Measurements from ENCODE around the gene VNN1.

DNA sequence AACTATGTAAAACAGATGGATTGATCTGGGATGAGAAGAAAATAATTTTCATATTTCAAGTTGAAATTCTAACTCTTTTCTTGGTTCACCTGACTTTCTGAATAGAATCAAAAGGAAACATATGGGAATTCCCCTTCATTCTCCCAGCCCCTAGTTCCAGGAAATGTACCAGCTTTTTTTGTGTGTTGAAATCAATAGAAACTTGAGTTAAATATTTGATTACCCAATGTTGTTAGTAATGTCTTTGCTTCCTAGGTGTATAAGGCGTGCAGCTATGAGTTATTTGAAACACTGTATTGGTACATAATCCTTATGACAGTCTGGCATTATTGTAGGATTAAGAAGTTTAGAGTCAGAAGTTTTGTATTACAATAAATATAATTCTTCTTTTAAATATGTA is 22.4 kb upstream of the VNN1 start:
- TF ChIP-seq POLR2A (IDR thresholded peaks at IDR 0.05; ENCODE audit: borderline replicate concordance, extremely low read depth, insufficient read depth, insufficient read length) (no peak), YY1 (IDR thresholded peaks at IDR 0.05; ENCODE audit: extremely low read depth, insufficient replicate concordance, low read depth, low read length) (no peak), SP1 (IDR thresholded peaks at IDR 0.05; ENCODE audit: low read depth) (no peak), CBX3 (IDR thresholded peaks at IDR 0.05; ENCODE audit: low read depth) (no peak), SIN3A (IDR thresholded peaks at IDR 0.05; ENCODE audit: low read depth) (no peak), EZH2 (IDR thresholded peaks at IDR 0.05) (no peak), SRF (IDR thresholded peaks at IDR 0.05; ENCODE audit: low read depth) (no peak), RAD21 (IDR thresholded peaks at IDR 0.05; ENCODE audit: low read depth) (no peak), EZH2phosphoT487 (IDR thresholded peaks at IDR 0.05; ENCODE audit: borderline replicate concordance) (no peak)
- TF ChIP-seq, protein P1, sequence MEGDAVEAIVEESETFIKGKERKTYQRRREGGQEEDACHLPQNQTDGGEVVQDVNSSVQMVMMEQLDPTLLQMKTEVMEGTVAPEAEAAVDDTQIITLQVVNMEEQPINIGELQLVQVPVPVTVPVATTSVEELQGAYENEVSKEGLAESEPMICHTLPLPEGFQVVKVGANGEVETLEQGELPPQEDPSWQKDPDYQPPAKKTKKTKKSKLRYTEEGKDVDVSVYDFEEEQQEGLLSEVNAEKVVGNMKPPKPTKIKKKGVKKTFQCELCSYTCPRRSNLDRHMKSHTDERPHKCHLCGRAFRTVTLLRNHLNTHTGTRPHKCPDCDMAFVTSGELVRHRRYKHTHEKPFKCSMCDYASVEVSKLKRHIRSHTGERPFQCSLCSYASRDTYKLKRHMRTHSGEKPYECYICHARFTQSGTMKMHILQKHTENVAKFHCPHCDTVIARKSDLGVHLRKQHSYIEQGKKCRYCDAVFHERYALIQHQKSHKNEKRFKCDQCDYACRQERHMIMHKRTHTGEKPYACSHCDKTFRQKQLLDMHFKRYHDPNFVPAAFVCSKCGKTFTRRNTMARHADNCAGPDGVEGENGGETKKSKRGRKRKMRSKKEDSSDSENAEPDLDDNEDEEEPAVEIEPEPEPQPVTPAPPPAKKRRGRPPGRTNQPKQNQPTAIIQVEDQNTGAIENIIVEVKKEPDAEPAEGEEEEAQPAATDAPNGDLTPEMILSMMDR (IDR thresholded peaks at IDR 0.05 in 2 of 3, conservative IDR thresholded peaks at IDR 0.05 in 1 of 3; ENCODE audit: borderline replicate concordance in 1 of 3, insufficient read depth in 1 of 3, low read depth in 2 of 3, low read length in 2 of 3) = no peak
- TF ChIP-seq, protein P2, sequence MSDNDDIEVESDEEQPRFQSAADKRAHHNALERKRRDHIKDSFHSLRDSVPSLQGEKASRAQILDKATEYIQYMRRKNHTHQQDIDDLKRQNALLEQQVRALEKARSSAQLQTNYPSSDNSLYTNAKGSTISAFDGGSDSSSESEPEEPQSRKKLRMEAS (IDR thresholded peaks at IDR 0.05) = no peak

Measured in HCT116 (cell line).